Testis (tissue), 5 donors: Measurements from ENCODE around the gene POP5. TPM values are rescaled to one million over a fixed set of nuclear protein-coding genes. Genes with fewer than 3 reads are reported as not detected.

Experiments used
- DNase-seq: peaks from one replicate; pipeline ENCODE4 v3.0.0-alpha.2; 2019
- H3K27ac ChIP-seq, 2 donors: fragments of 200-600 bp; sonication (generic); one replicate each; pipeline ENCODE4 v1.5.1; 2019
- H3K27me3 ChIP-seq: fragments of 200-600 bp; sonication (generic); one replicate; pipeline ENCODE4 v1.5.1; 2019
- H3K36me3 ChIP-seq: fragments of 200-600 bp; sonication (generic); one replicate; pipeline ENCODE4 v1.5.1; 2017; ENCODE audit warnings: low read depth; ENCODE audit errors: missing control alignments
- H3K4me1 ChIP-seq: fragments of 200-600 bp; sonication (generic); one replicate; pipeline ENCODE4 v1.5.1; 2019
- H3K4me3 ChIP-seq, 2 donors: fragments of 200-600 bp; sonication (generic); one replicate each; pipeline ENCODE4 v1.5.1; 2017 to 2019
- H3K9me3 ChIP-seq: fragments of 200-600 bp; sonication (generic); one replicate; pipeline ENCODE4 v1.5.1; 2017
- CTCF ChIP-seq, 3 experiments: fragments of 450-650 bp in 2 of 3; fragments of 200-600 bp in 1 of 3; sonication (generic) in 1 of 3; IDR thresholded peaks; one replicate each; pipeline ENCODE4 v1.5.1; 2016 to 2019; ENCODE audit warnings: antibody characterized with exemption in 3 of 3, mild to moderate bottlenecking in 2 of 3, moderate library complexity in 1 of 3
- POLR2A ChIP-seq: fragments of 450-650 bp; IDR thresholded peaks from one replicate; pipeline ENCODE4 v1.6.1; 2017; ENCODE audit warnings: antibody characterized with exemption, mild to moderate bottlenecking, moderate library complexity
- WGBS, 2 donors: methylation state at CpG; one replicate each; pipeline ENCODE4 v1.1.5; 2018; 5-methylcytosine and 5-hydroxymethylcytosine counted together
- intact Hi-C: fragments of 100-400 bp; cut with DNase I; formaldehyde crosslinking; loops from one replicate; pipeline ENCODE4 v1.15.1; 2023; ENCODE audit warnings: low total_unique reads
- long read RNA-seq, 2 donors: transcript quantifications; one replicate each; lab custom pipeline, GENCODE V29; 2026
- polyA plus RNA-seq: library from polyadenylated mRNA; stranded (reverse); fragments of 350-450 nt; fragmentation: Illumina TruSeq; extraction: RNeasy Lipid Tissue Mini Kit (QIAGEN cat#74804); gene quantifications from one replicate; pipeline ENCODE4 v1.2.3, GENCODE V29; 2014; ENCODE audit warnings: low read depth, low replicate concordance; ENCODE audit not compliant: insufficient read depth
- total RNA-seq, 2 donors: library from RNA; depleted of rRNA; stranded (reverse); fragments of >200 nt; gene quantifications; one replicate each; pipeline ENCODE4 v1.2.3, GENCODE V29; 2016

The POP5 gene
- total RNA-seq = 10 to 100 TPM; 36.7 to 37.8 TPM
- 28.1 TPM for polyA plus RNA-seq
- long read RNA-seq, donor 1, transcript POP5-202 (5 exons, 801 nt) = major isoform, 13 of 19 reads
- long read RNA-seq, donor 1, partial matches to known transcripts = 0 of 19 reads
- long read RNA-seq, donor 1, other reads (novel, unspliced or antisense) = 0 of 19 reads
- long read RNA-seq, donor 2, transcript POP5-202 (5 exons, 801 nt) = major isoform, 8 of 13 reads
- long read RNA-seq, donor 2, partial matches to known transcripts = 0 of 13 reads
- long read RNA-seq, donor 2, other reads (novel, unspliced or antisense) = 0 of 13 reads

DNA sequence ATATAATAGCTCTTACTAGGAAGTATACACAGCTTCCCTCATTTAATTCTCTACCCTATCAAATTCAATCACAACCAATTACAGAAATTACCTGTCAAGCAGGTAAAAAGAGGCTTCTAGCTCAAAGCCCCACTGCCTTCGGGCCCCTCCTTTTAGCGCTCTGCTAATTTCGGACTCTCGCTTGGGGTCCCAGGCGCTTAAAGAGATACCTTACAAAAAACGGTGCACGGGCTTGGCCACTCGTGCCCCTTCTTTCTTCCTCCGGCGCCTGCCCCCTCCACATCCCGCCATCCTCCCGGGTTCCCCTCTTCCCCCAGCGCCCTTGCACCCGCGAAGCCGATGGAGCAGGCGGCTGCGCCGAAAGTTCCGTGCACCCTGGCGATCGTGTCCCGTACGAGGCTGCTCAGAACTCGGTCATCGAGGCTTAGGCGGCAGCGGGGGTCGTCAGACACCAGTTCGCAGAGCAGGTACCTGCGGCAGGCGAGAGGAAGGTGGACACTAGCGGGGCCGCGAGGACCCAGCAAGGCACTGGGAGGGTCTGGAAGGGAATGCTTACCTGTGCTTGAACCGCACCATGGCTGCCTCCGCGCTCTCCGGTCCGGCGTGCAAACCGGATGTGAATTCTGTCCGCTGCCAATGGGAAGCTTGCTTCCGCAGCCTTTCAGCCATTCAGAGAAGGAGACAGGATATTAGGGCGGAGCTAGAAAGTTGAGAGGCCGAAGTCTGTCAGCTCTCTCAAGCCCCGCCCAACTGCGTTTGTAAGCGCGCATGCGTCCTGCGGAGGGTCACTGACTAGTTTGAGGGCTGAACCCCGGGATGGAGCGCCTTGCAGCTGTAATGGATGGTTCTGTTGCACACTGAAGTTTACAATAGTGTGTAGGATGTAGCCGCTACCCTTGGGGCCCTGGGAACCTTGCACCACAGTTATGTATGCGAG is at the start of gene POP5:
Gene POP5, minus strand, starts transcription at position 616 of the 937 bp plus-strand sequence. Its CDS starts 40 bp downstream, at position 576.
- intact Hi-C loops = loop anchor here (5.0 kb wide), 1 partner anchor 66 kb away; no protein-coding TSS in a partner anchor
- H3K36me3 ChIP-seq = no peaks in the 10 kb centered on the region
- 0 to 1% methylated on average over 16 to 56 of the region's 56 CpGs for WGBS, 2 donors

GRCh38 chr12:120630104-120630892 is 49.1 kb upstream of the POP5 start:
- intact Hi-C loops = no loop called here
- 51 to 57% methylated on average over 15 of the region's 15 CpGs for WGBS, 2 donors
- Histone ChIP-seq H3K27ac (no peak overlapping the region), H3K36me3 (no peaks in the 10 kb centered on the region), H3K4me3 (no peak overlapping the region), H3K9me3 (no peaks in the 10 kb centered on the region), H3K4me1 (no peaks in the 10 kb centered on the region), H3K27me3 (no peaks in the 10 kb centered on the region)
- DNase-seq = no peak
- TF ChIP-seq CTCF (IDR thresholded peaks at IDR 0.05) (no peak), POLR2A (no peak)

More for the DNA sequence above, at the start of gene POP5:
- Histone ChIP-seq H3K27ac (no peak within 1 kb of the TSS), H3K4me1 (peaks cover 22% of the 10 kb centered on the region), H3K27me3 (no peaks in the 10 kb centered on the region), H3K9me3 (no peaks in the 10 kb centered on the region), H3K4me3 (peak within 1 kb of the TSS; percentile 79 to 92)
- peak; percentile 98 for DNase-seq
- TF ChIP-seq POLR2A = no peak
- TF ChIP-seq CTCF (IDR thresholded peaks at IDR 0.05) = no peak

DNA sequence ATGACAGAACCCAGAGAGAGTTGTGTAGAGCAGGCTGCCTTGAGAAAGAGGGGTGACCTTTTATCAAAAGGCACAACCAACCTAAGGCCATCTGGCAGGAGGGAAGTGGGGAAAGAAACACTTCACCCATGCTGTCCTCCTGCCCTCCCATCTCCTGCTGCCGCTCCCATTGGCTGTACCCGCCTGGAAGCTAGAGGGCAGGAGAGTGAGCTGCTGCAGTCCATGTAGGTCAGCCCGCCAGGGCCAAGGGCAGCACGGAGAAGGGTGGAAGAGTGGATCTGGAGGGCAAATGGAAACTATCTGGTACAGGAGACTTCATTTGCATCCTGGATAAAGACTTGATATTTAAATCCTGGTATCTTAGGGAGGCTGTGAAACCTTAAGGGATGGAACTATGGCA is 47.7 kb upstream of the POP5 start:
- H3K36me3 ChIP-seq = no peaks in the 10 kb centered on the region
- H3K27me3 ChIP-seq = no peaks in the 10 kb centered on the region
- TF ChIP-seq POLR2A (no peak), CTCF (IDR thresholded peaks at IDR 0.05) (peak in 1 of 3 experiments; percentile 14)
- no peaks in the 10 kb centered on the region for H3K9me3 ChIP-seq
- no peak overlapping the region for H3K27ac ChIP-seq
- no peak overlapping the region for H3K4me3 ChIP-seq
- no peaks in the 10 kb centered on the region for H3K4me1 ChIP-seq
- intact Hi-C loops = no loop called here
- DNase-seq = peak; percentile 62
- WGBS, 2 donors = 57 to 80% methylated on average over 4 of the region's 4 CpGs

DNA sequence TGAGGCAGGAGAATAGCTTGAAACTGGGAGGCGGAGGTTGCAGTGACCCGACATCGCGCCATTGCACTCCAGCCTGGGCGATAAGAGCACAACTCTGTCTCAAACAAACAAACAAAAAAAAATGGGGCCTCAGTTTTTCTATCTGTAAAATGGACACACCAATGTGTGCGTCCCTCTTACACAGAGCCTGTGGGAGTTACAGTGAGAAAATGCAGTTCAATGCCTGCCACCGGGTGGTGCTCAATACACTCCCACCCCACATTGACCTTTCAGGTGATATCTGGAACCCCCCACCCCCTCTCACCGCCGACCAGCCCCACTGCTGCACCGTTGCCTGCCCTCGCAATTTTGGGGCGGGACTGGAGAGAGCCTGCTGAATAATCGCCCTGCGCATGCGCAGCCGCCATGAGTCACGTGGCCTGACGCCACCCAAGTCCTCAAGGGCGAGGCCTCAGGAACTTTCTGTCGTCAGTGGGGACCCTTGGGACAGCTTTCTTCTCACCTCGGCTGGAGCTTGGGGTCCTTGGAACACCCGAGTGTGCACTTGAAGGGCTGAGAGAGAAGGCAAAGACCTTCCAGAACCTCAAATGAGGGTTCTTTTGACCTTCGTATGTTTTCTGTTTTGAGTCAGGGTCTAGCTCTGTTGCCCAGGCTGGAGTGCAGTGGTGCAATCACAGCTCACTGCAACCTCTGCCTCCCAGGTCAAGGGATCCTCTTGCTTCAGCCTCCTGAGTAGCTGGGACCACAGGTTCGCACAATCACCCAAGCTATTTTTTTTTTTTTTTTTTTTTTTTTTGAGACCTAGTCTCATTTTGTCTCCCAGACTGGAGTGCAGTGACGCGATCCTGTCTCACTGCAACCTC is 44.6 kb upstream of the POP5 start:
- intact Hi-C loops = no loop called here
- Histone ChIP-seq H3K9me3 (no peaks in the 10 kb centered on the region), H3K4me3 (peak overlapping the region; percentile 15 to 32), H3K36me3 (no peaks in the 10 kb centered on the region), H3K27me3 (no peaks in the 10 kb centered on the region), H3K4me1 (no peaks in the 10 kb centered on the region), H3K27ac (no peak overlapping the region)
- no peak for TF ChIP-seq CTCF (IDR thresholded peaks at IDR 0.05)
- TF ChIP-seq POLR2A = no peak
- peak; percentile 65 for DNase-seq
- 61 to 65% methylated on average over 26 of the region's 26 CpGs for WGBS, 2 donors
